Bone marrow (tissue), 2 donors: ENCODE data around the gene GTSE1.
"Not testable (repeated sequence)": the region's sequence is repeated elsewhere in the genome, so short reads cannot be mapped to it uniquely, and the experiment has no call there.

Experiments
- DNase-seq, 2 donors: peaks; one replicate each; lab custom pipeline; 2025; lab: John Stamatoyannopoulos, UW

GTSE1 gene, protein sequence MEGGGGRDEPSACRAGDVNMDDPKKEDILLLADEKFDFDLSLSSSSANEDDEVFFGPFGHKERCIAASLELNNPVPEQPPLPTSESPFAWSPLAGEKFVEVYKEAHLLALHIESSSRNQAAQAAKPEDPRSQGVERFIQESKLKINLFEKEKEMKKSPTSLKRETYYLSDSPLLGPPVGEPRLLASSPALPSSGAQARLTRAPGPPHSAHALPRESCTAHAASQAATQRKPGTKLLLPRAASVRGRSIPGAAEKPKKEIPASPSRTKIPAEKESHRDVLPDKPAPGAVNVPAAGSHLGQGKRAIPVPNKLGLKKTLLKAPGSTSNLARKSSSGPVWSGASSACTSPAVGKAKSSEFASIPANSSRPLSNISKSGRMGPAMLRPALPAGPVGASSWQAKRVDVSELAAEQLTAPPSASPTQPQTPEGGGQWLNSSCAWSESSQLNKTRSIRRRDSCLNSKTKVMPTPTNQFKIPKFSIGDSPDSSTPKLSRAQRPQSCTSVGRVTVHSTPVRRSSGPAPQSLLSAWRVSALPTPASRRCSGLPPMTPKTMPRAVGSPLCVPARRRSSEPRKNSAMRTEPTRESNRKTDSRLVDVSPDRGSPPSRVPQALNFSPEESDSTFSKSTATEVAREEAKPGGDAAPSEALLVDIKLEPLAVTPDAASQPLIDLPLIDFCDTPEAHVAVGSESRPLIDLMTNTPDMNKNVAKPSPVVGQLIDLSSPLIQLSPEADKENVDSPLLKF

DNA sequence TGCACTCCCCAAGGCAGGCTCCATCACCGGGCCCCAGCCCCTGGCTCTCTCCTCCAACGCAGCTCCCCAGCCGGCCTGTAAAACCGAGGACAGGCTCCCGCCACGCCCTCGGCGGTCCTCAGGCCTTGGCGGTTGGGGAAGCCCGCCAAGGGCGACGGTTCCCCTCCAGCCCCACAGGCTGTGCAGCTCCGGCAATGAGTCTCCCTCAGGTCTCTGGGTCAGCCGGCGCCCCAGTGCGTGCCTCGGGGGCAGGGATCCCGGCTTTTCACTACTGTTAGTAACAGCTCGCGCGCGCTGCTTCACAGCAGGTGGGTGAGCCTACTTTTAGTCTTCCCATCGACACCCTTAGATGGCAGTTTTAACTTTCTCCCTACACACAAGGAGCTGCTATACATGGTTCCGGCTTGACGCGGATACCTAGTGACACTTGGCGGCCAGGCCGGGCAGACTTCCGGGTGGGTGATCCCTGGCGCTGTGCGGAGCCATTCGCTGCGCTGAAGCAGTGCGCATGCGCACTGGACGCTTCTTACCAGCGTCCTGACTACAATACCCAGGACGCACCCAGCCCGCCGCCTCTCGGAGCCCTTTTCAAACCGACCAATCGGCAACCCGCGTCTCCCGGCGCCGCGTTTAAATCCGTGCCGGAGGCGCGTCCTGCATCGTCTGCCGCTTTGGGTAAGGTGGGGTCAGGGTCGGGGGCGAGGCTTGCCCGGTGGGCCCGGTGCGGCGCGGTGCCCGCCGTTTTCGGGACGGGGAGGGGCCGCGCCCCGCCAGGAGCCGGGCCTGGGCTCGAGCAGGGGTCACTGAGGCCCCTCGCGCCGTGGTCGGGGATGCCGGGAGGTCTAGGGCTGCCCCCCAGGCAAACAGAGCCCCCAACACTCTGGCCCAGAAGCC, at the start of gene GTSE1:
TSS of gene GTSE1 (plus strand) at position 614 of the 894 bp plus-strand sequence. CDS start 531 bp downstream, outside the sequence.
- peak; percentile 84 to 93 for DNase-seq

DNA sequence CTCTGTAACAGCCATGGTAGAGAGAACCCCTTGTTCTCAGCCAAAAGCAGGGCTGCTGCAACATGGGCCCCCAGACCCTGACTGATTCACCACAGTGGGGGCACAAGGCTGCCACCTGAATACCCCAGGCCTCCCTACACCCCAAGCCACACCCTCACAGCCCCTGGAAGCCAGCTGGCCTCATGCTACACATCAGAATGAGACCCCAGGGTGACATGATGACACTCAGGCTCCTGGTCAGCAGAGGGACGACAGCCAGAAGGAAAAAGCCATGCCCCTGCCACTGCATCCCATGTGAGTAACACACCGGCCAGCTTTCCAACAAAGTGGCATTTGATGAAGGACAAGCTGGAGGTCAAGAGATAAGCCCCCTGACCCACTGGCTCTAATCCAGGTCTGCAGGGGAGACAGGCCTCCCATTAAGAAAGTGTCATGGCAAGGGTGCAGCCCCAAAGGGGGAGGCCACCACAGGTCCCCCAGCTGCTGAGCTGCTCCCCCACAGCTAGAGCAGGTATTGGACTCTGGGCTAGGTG, 49.2 kb upstream of the GTSE1 start:
- DNase-seq = no peak

GRCh38 chr22:46250035-46250782, 46.5 kb upstream of the GTSE1 start, which contains the start of gene CDPF1:
Gene CDPF1, minus strand, starts transcription at chr22:46250293. Its CDS starts 2,009 bp downstream, at chr22:46248284.
- DNase-seq = peak; percentile 66 to 80

DNA sequence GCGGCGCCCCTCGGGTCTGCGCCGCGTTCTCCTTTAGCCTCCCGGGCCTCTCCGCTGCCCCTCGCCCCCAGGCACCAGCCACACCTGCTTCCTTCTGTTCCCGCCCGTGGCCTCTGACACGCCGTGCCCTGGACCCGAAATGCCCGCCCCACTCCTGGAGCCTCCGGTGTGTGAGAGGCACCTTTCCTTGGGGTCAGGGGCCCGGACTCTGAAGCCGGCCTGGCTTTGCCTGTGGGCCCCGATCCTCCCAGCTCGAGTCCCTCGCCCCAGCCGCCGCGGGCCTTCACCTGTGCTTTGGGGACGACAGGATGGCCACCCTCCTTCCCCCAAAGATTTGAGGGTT, 45.9 kb upstream of the GTSE1 start:
- no peak for DNase-seq

GRCh38 chr22:46251266-46251665, 45.4 kb upstream of the GTSE1 start:
- no peak for DNase-seq

DNA sequence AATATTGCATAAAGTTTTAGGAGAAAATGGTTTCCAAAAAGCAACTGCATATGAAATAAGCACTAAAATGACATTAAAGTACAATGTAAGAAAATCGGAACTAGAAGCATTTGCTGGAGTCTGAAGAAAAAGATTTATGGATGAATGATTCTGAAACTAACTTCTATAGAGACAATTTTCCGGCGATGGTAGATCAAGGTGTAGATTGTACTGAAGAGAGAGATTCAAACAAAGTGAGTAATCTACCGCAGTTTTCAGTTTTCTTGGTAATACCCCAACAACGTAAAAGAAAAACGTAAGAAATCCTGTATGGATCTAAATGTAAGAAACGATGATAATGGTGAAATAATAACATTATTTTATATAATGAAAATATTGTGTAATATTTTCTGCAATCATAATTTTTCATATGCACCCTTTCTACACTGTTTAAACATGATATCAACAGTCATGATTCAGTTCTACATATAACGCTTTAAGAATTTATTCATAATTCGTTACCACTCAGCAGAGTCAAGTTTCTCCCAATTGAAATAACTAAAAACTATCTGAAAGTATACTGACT, 44.8 kb upstream of the GTSE1 start:
- no peak for DNase-seq

- DNase-seq = no peak
These were observed 40.2 kb upstream of the GTSE1 start for GRCh38 chr22:46256358-46256958.

DNA sequence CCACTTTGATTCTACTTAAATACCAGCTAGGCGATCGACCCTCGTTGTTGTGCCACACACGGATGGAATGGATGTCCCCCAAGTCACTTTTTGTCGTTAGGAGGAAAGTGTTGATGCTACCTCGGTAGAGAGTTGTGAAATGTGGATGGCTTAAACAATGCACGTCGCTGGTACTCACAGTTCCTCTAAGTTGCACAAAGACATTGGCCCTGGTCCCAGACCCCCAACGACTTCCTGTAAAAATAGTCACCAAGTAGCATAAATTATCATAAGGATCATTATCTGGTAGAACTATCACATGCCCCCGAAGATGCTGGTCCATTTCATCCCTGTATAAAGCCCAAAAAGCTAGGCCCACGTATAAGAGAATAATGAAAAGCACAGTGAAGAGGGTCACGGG, 37.3 kb upstream of the GTSE1 start:
- DNase-seq = no peak

GRCh38 chr22:46260038-46260437, 36.6 kb upstream of the GTSE1 start:
- DNase-seq = no peak

- no peak for DNase-seq
These were observed 34.0 kb upstream of the GTSE1 start for GRCh38 chr22:46262449-46263215.

GRCh38 chr22:46263216-46263590, 33.5 kb upstream of the GTSE1 start, which contains the start of gene PKDREJ:
Gene PKDREJ, minus strand, starts transcription at chr22:46263343. Its CDS starts 21 bp downstream, at chr22:46263322.
- no peak for DNase-seq

DNA sequence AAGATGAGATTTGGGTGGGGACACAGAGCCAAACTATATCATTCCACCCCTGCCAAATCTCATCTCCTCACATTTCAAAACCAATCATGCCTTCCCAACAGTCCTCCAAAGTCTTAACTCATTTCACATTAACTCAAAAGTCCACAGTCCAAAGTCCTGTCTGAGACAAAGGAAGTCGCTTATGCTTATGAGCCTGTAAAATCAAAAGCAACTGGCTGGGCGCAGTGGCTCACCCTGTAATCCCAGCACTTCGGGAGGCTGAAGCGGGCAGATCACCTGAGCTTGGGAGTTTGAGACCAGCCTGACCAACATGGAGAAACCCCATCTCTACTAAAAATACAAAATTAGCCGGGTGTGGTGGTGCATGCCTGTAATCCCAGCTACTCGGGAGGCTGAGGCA, 32.1 kb upstream of the GTSE1 start:
- DNase-seq = not testable (repeated sequence)

DNA sequence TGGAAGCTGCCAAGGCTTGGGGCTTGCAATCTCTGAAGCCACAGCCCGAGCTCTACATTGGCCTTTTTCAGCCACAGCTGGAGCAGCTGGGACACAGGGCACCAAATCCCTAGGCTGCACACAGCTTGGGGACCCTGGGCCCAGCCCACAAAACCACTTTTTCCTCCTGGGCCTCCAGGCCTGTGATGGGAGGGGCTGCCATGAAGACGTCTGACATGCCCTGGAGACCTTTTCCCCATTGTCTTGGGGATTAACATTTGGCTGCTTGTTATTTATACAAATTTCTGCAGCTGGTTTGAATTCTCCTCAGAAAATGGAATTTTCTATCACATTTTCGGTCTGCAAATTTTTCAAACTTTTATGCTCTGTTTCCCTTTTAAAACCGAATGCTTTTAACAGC, 31.0 kb upstream of the GTSE1 start:
- DNase-seq = not testable (repeated sequence)

- peak in 1 of 2 donors; percentile 48 for DNase-seq
These were observed 29.0 kb upstream of the GTSE1 start, which contains the start of gene TTC38 for GRCh38 chr22:46267431-46268279. Gene TTC38, plus strand, starts transcription at chr22:46268008. Its CDS starts 32 bp downstream, at chr22:46268040.

- DNase-seq = no peak
These were observed 27.1 kb upstream of the GTSE1 start for GRCh38 chr22:46269564-46269963.

DNA sequence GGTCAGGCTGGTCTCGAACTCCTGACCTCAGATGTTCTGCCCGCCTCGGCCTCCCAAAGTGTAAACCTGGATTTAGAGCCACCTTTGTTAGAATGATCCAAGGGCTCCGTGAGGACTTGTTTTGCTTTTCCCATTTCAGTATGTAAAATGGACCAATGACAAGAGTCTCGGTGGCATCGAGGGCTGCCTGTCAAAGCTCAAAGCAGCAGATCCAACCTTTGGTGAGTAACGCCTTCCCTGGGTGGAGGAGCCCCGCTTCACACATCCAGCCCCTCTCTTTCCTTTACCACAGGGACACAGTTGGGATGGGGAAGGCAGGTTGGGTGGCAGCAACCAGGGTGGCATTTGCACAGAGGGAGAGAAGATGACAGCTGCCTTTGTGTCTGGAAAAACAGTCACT, 24.5 kb upstream of the GTSE1 start:
- no peak for DNase-seq

GRCh38 chr22:46272762-46273431, 23.8 kb upstream of the GTSE1 start:
- DNase-seq = no peak
